NCI-H2081 treated with DMSO at 0.1 percent for 48 hours (cell line): Measurements from ENCODE around the gene TMEM212.
"Not testable (repeated sequence)": the region's sequence is repeated elsewhere in the genome, so short reads cannot be mapped to it uniquely, and the experiment has no call there.

ENCODE experiments used
- DNase-seq: peaks from one replicate; lab custom pipeline; 2025; lab: John Stamatoyannopoulos, UW

The TMEM212 gene

GRCh38 chr3:171858770-171859169, 15.6 kb downstream of the TMEM212 start:
- DNase-seq = not testable (repeated sequence)

GRCh38 chr3:171860830-171861535, 17.8 kb downstream of the TMEM212 start:
- DNase-seq = no peak

GRCh38 chr3:171862392-171862791, 19.2 kb downstream of the TMEM212 start:
- DNase-seq = no peak

GRCh38 chr3:171862993-171863521, 19.9 kb downstream of the TMEM212 start:
- no peak for DNase-seq

- DNase-seq = no peak
These were observed 20.8 kb downstream of the TMEM212 start for GRCh38 chr3:171863920-171864319.

- DNase-seq = no peak
These were observed 22.2 kb downstream of the TMEM212 start for GRCh38 chr3:171865191-171865865.

GRCh38 chr3:171867981-171868380, 24.8 kb downstream of the TMEM212 start:
- no peak for DNase-seq

GRCh38 chr3:171871392-171872274, 28.5 kb downstream of the TMEM212 start:
- DNase-seq = no peak

- DNase-seq = no peak
These were observed 30.4 kb downstream of the TMEM212 start for GRCh38 chr3:171873580-171873979.

GRCh38 chr3:171874251-171874681, 31.1 kb downstream of the TMEM212 start:
- DNase-seq = no peak

- no peak for DNase-seq
These were observed 31.7 kb downstream of the TMEM212 start for GRCh38 chr3:171874879-171875278.

- DNase-seq = no peak
These were observed 32.8 kb downstream of the TMEM212 start for GRCh38 chr3:171875923-171876412.

GRCh38 chr3:171876680-171877147, 33.6 kb downstream of the TMEM212 start:
- DNase-seq = no peak

- no peak for DNase-seq
These were observed 35.5 kb downstream of the TMEM212 start for GRCh38 chr3:171878461-171879225.

GRCh38 chr3:171879472-171879871, 36.3 kb downstream of the TMEM212 start:
- DNase-seq = no peak

- DNase-seq = no peak
These were observed 37.1 kb downstream of the TMEM212 start for GRCh38 chr3:171880101-171880870.

GRCh38 chr3:171881251-171881650, 38.1 kb downstream of the TMEM212 start:
- DNase-seq = no peak

- no peak for DNase-seq
These were observed 40.2 kb downstream of the TMEM212 start for GRCh38 chr3:171883257-171883892.

GRCh38 chr3:171883893-171884279, 40.7 kb downstream of the TMEM212 start:
- no peak for DNase-seq

- no peak for DNase-seq
These were observed 45.3 kb downstream of the TMEM212 start for GRCh38 chr3:171888466-171888865.
